HG03521 (cell line): Measurements from ENCODE around the gene PSME3IP1.

ENCODE experiments used
- ATAC-seq: cut with Tn5 transposase; IDR thresholded peaks from one replicate; pipeline ENCODE4 v1.9.1; 2021; ENCODE audit warnings: mild to moderate bottlenecking, moderate library complexity; ENCODE audit not compliant: unreplicated experiment

Gene PSME3IP1

DNA sequence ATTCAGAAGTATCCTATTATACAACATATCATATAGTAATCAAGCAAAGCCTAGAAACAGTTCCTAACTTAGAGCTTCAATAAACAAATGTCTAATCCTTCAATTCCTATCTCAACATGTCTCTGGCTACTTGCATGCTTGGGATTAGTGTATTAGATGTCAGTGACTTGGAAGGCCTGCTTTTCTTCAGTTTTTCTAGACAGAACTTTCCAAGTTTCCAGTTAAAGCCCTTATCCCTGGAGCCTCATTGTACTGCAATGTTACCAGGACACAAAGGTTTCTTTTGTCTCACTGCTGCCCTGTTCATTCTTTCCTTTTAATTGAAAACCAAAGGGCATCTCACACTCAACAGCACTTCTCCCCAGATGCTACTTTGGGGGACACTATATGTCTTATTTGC lies 16.5 kb downstream of the PSME3IP1 start:
- ATAC-seq, result no peak

DNA sequence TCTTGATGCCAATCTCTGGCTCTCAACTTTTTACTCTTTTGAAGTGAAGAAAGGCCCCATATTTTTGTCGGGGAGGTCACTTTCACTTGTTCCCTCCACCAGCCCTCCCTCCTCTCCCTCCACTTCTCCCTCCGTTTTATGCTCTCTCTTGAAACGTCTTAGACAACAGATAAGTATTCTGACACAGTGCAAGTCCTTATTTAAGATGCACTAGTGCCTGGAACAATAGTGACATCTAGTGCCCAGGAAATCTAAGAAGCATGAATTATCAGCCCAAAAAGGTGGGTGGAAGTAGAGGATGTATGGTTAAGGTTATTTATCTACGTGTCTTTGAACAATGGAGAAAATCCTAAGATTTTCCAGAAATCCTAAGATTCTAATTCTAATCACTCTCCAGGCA lies 17.9 kb downstream of the PSME3IP1 start:
- ATAC-seq, result no peak

DNA sequence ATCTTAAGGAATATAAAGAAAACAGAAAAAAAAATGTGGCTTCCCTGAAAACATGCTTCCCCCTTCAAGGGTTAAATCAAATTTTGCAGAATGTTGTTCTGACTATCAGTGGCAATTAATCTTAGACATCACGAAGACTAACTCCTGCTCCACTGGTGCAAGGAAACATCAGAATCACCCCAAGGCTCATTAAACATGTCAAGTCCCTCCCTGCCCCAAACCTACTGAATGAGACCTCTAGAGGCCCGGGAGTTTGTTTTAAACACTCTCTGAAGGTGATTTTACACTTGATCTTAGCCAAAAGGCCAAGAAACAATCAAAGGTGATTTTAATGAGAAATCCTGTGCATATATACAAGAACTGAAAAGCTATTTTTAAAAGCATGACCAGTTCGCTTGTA lies 18.3 kb downstream of the PSME3IP1 start:
- ATAC-seq, result no peak

DNA sequence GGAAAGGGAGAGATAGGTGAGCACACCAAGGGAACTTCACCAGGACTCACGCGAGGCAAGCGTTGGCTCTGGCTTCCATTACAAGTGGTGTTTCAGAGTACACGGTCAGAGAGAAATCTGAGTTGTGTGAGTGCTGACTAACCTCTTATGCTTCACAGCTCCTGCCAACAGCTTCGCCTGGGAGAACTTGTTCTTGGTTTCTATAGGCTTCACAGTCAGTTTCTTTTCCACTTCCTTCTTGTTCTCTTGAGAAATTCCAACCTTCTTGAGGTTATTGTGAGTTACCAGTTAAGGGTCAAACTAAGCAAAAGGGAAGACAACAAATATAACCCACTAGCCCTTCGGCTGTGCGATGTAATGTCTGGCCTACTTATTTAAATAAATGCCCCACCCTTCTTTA lies 18.9 kb downstream of the PSME3IP1 start:
- ATAC-seq, result no peak

DNA sequence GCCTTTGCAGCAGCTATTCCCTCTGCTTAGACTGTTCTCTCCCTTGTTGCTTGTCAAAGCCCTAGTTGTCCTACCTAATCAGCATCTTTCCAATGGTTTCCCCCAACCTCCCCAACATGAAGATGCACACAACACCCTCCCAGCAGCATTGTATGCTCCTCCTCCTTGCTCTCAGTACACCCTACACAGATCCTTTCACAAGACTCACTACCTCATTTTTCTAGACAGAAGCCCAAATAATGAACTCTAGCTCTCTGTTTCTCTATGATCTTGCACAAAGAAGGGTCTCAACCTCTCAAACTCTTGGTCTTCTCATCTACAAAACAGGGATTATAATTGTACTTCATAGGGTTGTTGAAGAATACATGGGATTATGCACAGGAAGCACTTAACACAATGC lies 19.4 kb downstream of the PSME3IP1 start:
- no peak for ATAC-seq

DNA sequence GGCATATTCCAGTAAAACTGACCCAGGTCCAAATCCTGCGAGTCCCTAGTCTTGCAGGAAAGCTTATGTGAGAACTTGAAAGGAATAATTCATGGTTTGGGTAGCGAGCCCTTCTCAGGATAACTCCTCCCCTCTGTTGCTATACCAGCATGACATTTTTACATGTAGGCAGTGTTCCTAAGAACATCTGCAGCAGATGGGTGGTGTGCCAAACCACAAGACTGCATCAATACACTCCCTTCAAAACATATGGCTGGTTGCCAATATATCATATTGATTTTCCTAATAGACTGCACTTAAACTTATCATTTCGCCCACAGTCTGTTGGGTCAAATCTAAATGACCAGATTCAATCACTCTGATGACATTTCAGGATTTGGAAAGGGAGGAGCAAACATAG lies 19.9 kb downstream of the PSME3IP1 start:
- no peak for ATAC-seq

DNA sequence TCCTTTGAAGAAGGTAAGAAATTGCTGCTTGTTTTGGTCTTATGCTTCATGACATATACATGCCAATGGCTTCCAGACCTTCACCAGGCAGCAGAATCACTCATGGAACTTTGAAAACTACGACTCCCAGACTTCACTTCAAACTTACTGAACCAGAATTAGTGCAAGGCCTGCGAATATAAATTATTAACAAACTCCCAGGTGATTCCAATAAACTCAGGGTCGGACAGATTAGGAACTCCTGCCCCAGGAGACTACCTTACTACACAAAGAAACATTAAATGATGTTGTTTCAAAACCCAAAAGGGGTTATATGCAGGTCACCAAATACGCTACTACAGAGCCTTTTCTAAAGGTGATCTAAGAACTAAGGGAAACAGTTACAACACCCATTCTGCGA lies 20.4 kb downstream of the PSME3IP1 start:
- no peak for ATAC-seq

DNA sequence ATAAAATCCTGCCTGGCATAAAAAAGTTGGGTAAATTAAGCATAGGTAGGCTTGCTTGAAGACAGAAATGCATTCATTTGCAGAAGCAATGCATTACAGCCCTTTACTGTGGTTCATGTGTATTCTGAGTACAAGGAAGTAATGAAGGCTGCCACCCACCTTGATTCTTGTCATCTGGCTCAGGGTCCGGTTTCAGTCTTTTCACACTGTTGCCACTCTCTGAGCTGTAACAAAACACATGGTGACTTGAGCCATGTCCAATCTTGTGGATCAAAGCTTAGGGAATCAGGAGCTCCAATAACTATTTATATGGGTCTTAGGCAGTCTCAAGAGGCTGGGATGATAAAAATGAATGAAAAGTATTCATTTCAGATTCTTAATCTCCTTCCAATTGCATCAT lies 22.0 kb downstream of the PSME3IP1 start:
- no peak for ATAC-seq

DNA sequence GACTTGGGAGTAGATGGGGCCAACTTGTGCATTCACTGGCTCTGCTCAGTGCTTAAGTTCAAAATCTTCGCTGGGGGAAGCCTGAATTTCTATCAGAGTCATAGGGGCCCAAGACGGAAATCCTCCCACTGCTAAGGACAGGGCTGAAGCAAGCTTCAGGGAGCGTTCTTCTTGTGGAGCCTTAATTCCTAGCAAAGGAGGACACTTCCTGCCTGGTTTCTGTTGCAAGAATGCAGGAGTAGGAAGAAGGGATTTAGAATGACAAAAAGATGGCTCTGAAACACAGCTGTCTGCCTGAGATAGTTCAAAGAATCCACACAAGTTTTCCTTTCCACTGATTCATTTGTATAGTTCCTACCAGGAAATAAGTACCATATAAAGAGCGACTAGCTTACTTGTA lies 26.4 kb downstream of the PSME3IP1 start:
- ATAC-seq, result no peak

DNA sequence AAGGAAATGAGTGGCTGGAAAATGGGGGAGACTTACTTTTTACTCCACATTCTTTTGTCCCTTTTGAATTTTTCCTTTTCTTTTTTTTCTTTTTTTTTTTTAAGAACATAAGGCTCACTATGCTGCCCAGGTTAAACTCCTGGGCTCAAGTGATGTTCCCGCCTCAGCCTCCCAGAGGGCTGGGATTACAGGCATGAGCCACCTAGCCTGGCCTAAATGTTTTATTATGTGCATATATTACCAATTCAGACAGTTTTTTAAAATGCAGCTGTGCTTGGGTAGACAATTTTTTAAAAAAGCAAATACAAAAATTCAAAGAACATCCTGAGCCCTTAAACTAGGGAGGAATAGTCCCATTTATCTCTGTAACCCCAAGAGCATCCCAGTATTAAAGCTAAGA lies 28.3 kb downstream of the PSME3IP1 start:
- ATAC-seq, result no peak

DNA sequence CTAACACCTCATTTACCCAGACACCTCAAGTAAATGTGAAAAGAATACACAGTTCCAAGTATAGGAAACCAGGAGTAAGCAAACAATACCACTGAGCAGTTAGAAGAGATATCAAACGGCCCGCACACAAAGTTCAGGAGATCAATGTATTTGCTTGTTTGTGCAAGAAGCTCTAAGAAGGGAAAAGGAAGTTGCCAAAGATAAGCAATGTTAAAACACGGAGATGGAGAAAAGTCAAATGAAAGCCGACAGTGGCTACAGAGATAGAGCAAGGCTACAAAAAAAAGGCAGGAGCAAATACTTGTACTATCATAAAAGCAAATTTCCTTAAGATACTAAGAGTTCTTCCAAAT lies 29.5 kb downstream of the PSME3IP1 start:
- no peak for ATAC-seq

DNA sequence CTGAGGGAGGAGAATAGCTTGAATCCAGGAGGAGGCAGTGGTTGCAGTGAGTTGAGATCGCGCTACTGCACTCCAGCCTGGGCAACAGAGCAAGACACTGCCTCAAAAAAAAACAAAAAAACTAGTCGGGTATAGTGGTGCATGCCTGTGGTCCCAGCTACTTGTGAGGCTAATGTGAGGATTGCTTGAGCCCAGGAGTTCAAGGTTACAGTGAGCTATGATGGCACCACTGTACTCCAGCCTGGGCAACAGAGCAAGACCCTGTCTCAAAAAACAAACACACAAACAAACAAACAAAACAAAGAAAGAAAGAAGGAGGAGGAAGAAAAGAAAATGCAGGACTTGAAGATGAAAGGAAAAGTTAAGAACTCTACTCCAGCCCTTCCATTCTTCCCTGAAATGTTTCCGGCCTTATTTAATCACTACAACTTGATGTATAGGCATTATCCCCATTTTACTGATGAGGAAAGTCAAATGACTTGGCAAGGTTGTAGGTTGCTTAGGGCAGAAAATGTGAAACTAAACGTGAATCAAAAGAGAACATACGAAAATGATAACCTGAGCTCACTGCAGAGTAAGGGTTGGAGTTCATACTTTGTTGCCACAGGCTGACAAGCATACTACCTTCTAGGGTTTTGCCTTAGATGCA lies 30.0 kb downstream of the PSME3IP1 start:
- ATAC-seq, result no peak

DNA sequence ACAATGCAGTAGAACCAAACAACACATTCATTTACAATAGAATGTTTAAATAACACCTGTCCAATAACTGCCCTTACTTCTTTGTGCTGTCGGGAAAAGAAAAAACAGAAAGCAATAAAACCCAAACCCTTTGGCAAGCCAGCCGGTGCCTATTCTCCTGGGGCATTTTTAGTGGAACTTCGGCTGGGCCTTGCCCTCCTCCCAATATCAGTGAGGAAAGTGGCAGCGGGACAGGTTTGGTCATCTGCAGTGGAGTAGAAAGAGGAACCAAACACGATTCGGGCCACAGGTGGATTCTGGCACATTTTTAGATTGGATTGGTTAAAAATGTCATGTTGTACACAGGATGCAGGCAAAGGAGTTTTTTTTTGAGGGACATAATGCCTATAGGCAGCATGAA lies 32.0 kb downstream of the PSME3IP1 start:
- no peak for ATAC-seq

DNA sequence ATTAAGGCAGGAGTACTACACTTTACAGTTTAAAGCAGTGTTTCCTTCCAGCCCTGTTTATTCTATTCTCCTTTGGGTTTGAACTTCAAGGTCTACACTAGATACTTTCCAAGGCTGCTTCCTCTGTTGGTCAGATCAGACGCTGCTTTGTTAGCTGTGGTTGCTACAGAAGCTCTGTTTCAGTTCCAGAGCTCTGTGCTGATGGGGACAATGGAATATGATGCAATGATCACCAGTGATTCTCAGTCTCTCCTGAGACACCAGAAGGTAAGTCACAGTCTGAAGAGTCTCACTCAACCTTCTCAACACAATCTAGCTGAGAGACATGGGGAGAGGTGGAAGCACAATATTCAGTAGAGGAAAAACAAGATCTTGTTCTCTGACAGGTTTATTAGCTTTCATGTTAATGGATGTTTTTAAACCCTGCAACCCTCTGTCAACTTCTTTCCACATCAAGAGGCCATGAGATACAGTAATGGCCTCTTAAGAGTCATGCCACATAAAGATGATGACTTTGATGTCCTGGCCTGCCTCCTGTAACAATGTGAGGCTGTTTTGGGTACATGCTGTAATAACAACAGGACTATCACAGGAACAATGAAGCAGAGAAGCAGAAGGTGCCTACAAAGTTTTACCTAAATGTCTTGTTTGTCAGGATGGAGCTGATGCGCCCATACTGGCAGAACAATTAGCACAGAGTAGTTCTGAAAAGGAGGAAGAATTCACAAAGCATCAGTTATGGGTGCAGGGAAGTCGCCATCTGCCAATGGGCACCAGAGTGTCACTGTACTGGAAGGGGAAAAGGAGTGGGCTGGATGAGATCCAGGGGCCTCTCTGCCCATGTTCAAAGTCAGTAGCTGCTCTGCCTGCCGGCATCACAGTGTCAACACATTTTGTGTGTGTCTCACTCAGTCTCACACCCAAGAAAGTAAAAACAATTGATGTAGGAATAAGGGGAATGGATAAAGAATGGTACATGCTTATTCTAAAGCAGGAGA lies 33.4 kb downstream of the PSME3IP1 start:
- ATAC-seq, result no peak

DNA sequence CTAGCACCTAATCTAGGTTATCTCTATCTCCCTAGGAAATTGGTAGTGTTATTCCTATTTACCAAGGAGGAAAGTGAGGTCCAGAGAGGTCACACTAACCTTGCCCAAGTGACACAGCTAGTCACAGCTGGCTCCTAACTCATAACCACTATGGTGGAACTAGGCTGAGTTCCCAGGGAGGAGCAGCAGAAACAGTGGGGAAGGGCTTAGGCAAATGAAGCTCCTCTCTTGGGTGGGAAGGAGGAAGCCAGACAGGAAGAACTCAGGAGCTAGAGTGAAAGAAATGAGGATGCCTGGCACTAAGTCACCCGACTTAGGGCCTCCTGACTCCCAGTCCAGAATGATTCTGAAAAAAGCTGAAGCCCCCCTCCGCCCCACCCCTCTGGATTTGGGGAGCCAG lies 34.5 kb downstream of the PSME3IP1 start:
- ATAC-seq, result no peak

DNA sequence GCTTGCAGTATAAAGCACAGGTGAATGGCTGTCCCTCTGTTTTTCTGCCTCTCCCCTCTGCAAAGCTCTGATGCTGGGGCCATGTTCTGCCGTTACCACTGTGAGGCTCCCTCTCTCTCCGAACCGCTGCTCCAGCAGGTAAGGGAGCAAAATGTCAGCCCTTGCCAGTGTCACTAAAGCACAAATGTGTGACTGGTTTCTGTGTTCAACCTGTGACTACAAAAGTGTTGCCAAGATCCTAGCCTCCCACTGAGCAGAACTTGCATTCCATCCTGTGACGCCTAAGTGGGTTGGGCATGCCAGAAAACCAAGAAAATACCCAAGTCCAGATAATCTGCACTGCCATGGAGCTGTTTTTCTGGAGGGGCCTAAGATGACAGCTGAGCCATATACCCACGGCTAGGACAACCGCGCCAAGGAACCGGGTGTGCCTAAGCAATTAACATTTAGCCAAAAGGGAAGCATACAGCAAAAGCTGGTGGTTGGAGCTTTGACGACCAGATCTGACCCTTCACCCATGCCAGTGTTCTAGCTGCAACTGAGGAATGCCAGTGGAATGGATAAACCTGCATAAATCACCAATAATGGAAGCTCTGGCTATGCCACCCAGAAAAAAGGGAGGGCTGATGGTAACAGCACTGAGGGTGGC lies 35.0 kb downstream of the PSME3IP1 start:
- no peak for ATAC-seq

DNA sequence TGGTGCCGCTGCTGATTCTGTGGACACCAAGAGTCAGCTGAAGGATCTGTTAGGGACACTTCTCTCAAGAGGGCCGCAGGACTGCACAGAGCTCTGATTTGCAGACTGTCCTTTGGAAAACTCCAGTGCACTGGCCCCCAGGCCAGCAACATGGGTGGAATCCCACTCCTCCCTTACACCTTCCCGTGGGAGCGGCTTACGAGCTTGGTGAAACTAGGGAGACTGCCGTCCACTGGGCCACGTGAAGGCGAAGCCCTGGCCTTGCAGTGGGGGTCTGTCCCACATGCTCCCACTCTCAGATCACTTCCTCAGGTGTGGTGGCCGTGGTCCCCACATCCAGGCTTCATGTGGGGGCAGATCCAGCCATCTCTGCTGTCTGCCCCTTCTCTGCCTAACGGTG lies 36.4 kb downstream of the PSME3IP1 start:
- ATAC-seq, result no peak

DNA sequence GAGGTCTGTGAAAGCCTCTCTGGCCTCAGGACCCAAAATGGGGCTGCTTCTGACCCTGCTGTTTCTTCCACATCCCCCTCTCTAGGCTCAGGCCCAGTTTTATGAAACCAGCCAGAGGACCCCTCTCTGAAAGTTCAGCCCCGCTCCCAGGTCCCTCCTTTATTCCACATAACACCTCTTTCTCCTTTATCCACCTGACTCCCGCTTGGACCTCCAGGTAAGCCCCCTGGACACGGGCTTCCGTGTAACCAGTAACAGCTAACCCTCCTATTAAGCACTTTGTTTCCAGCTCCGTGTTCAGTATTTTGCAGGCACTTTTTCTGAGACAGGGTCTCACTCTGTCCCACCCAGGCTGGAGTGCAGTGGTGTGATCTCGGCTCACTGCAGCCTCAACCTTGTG lies 37.4 kb downstream of the PSME3IP1 start:
- no peak for ATAC-seq

DNA sequence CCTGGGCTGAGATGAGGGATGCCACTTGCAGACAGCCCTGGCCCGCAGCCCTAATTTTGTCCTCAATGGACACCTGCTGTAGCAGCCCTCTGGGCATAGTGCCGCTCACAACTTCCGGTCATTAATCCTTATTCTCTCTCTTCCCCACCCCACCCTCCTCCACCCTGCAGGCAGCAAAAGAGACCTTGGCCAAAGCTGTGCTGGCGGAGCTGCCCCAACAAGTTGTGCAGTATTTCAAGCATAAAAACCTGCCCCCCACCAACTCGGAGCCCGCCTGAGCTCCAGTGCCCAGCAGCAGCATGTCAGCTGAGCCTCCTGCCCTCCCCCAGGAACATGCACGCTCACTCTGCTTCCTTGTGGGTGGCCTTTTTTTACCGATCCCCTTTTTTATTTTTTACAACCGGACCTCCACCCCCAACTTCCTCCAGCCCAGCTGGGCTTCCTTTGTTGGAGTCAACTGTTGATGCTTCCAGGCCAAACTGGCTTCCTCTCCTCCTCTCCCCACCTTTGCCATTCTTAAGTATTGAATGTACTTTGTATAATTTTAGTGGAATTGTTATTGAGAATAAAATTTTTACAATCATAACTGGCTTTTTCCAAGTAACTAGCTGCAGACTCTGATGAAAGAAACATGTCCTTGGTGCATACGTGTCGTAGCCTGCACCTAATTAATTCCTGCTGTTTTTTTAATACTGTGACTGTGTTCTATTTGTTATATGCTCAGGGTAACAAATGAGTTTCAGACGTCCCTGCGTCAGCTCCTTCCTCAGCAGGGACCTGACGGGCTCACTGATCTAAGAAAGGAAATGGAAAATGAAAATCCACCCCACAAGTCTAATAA lies 38.2 kb downstream of the PSME3IP1 start:
- no peak for ATAC-seq

DNA sequence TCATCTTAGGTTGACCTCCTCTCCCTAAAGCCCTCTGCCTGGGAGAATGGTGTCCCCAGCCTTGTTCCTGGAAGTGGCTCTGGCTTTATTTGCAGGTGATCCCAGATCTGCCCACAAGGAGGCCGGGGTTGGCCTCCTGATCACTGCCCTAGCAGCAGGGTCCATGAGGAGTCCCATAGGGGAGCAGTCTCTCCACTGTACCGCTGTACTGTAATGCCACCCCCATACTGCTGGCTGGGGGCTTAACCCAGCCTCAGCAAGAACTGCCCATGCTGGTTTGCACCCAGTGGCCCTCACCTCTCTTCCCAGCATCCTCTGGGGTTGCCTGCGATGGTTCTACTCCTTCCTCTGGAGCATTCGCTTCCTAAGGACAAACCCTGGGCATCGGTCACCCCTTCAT lies 39.1 kb downstream of the PSME3IP1 start:
- ATAC-seq, result no peak

DNA sequence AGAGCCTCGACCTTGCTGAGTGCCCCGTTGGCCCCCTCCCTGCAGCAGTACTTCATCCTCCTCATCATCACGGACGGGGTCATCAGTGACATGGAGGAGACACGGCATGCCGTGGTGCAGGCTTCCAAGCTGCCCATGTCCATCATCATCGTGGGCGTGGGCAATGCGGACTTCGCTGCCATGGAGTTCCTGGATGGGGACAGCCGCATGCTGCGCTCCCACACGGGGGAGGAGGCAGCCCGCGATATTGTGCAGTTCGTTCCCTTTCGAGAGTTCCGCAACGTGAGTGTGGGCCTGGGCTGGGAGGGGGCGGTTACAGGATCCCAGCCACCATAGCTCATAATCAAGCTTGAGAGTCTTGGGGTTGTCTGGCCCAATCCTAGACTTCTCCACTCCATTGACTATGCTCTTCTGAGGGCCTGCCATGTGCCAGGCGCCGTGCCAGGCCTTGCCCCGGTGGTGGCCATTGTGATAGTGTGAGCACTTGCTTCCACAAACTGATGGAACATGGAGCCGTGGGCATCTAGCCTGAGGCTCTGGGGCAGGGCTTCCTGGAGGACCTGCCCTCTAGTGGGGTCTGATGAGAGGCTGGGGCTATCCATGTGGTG lies 39.7 kb downstream of the PSME3IP1 start:
- ATAC-seq, result no peak
